ES-I3 (cell line): Measurements from ENCODE around the gene DGKD.

Source experiments
- H3K36me3 ChIP-seq: 2 replicates; pipeline ENCODE4 v1.6.1; 2013; ENCODE audit warnings: mild to moderate bottlenecking, low read length, control low read depth, moderate library complexity; ENCODE audit not compliant: insufficient read depth
- H3K4me1 ChIP-seq: 2 replicates; pipeline ENCODE4 v1.6.1; 2013; ENCODE audit warnings: mild to moderate bottlenecking, control low read depth, low read length; ENCODE audit not compliant: insufficient read depth
- H3K9ac ChIP-seq: 2 replicates; pipeline ENCODE4 v1.6.1; 2013; ENCODE audit warnings: low read depth, mild to moderate bottlenecking, low read length, moderate library complexity
- H3K9me3 ChIP-seq: 2 replicates; pipeline ENCODE4 v1.6.1; 2013; ENCODE audit warnings: mild to moderate bottlenecking, low read length, moderate library complexity; ENCODE audit not compliant: control insufficient read depth, insufficient read depth

DGKD gene

GRCh38 chr2:233456111-233456510 is 101.8 kb downstream of the DGKD start:
- H3K9ac ChIP-seq, result no peak overlapping the region
- peaks cover 5% of the 10 kb centered on the region for H3K36me3 ChIP-seq
- H3K4me1 ChIP-seq, result no peaks in the 10 kb centered on the region
- no peaks in the 10 kb centered on the region for H3K9me3 ChIP-seq

- Histone ChIP-seq H3K4me1 (no peaks in the 10 kb centered on the region), H3K9ac (no peak overlapping the region), H3K9me3 (no peaks in the 10 kb centered on the region), H3K36me3 (peaks cover 5% of the 10 kb centered on the region; the same call in 1 of the 2 replicates)
Observed at GRCh38 chr2:233456934-233457333, 102.6 kb downstream of the DGKD start.

- H3K4me1 ChIP-seq, result no peaks in the 10 kb centered on the region
- no peaks in the 10 kb centered on the region for H3K9me3 ChIP-seq
- H3K36me3 ChIP-seq, result 0 out of 2 replicates have a peak, but pooled peaks cover 2% of the 10 kb centered on the region
- H3K9ac ChIP-seq, result no peak overlapping the region
Observed at GRCh38 chr2:233457356-233457755, 103.1 kb downstream of the DGKD start.

- Histone ChIP-seq H3K9me3 (no peaks in the 10 kb centered on the region), H3K36me3 (0 out of 2 replicates have a peak, but pooled peaks cover 2% of the 10 kb centered on the region), H3K4me1 (no peaks in the 10 kb centered on the region), H3K9ac (no peak overlapping the region)
Observed at GRCh38 chr2:233458031-233458610, 103.8 kb downstream of the DGKD start.

GRCh38 chr2:233458826-233459225 is 104.5 kb downstream of the DGKD start:
- peaks cover 5% of the 10 kb centered on the region; the same call in 1 of the 2 replicates for H3K36me3 ChIP-seq
- H3K9me3 ChIP-seq, result no peaks in the 10 kb centered on the region
- no peaks in the 10 kb centered on the region for H3K4me1 ChIP-seq
- H3K9ac ChIP-seq, result no peak overlapping the region

- no peaks in the 10 kb centered on the region for H3K4me1 ChIP-seq
- H3K9me3 ChIP-seq, result no peaks in the 10 kb centered on the region
- H3K9ac ChIP-seq, result no peak overlapping the region
- peaks cover 8% of the 10 kb centered on the region for H3K36me3 ChIP-seq
Observed at GRCh38 chr2:233459426-233459825, 105.1 kb downstream of the DGKD start.

GRCh38 chr2:233460726-233461441 is 106.6 kb downstream of the DGKD start:
- H3K9me3 ChIP-seq, result no peaks in the 10 kb centered on the region
- no peaks in the 10 kb centered on the region for H3K4me1 ChIP-seq
- H3K36me3 ChIP-seq, result peaks cover 8% of the 10 kb centered on the region
- H3K9ac ChIP-seq, result no peak overlapping the region

GRCh38 chr2:233461481-233461891 is 107.2 kb downstream of the DGKD start:
- H3K9me3 ChIP-seq, result no peaks in the 10 kb centered on the region
- H3K4me1 ChIP-seq, result no peaks in the 10 kb centered on the region
- peaks cover 8% of the 10 kb centered on the region for H3K36me3 ChIP-seq
- no peak overlapping the region for H3K9ac ChIP-seq

- Histone ChIP-seq H3K9ac (no peak overlapping the region), H3K36me3 (peaks cover 8% of the 10 kb centered on the region), H3K9me3 (no peaks in the 10 kb centered on the region), H3K4me1 (no peaks in the 10 kb centered on the region)
Observed at GRCh38 chr2:233462202-233462785, 108.0 kb downstream of the DGKD start.

GRCh38 chr2:233462826-233463470 is 108.7 kb downstream of the DGKD start:
- Histone ChIP-seq H3K4me1 (no peaks in the 10 kb centered on the region), H3K36me3 (peaks cover 8% of the 10 kb centered on the region), H3K9ac (no peak overlapping the region), H3K9me3 (no peaks in the 10 kb centered on the region)

GRCh38 chr2:233463586-233463985 is 109.3 kb downstream of the DGKD start:
- Histone ChIP-seq H3K4me1 (no peaks in the 10 kb centered on the region), H3K9me3 (no peaks in the 10 kb centered on the region), H3K36me3 (peaks cover 8% of the 10 kb centered on the region), H3K9ac (no peak overlapping the region)

- Histone ChIP-seq H3K9me3 (no peaks in the 10 kb centered on the region), H3K36me3 (peaks cover 8% of the 10 kb centered on the region), H3K9ac (no peak overlapping the region), H3K4me1 (no peaks in the 10 kb centered on the region)
Observed at GRCh38 chr2:233464056-233464455, 109.8 kb downstream of the DGKD start.

GRCh38 chr2:233464531-233465240 is 110.4 kb downstream of the DGKD start:
- Histone ChIP-seq H3K36me3 (peaks cover 8% of the 10 kb centered on the region), H3K4me1 (no peaks in the 10 kb centered on the region), H3K9ac (no peak overlapping the region), H3K9me3 (no peaks in the 10 kb centered on the region)

GRCh38 chr2:233466991-233467603 is 112.8 kb downstream of the DGKD start:
- H3K9ac ChIP-seq, result no peak overlapping the region
- no peaks in the 10 kb centered on the region; the same call in 1 of the 2 replicates for H3K9me3 ChIP-seq
- H3K36me3 ChIP-seq, result peaks cover 8% of the 10 kb centered on the region
- no peaks in the 10 kb centered on the region for H3K4me1 ChIP-seq
